K562 (cell line): Measurements from ENCODE around the gene TPI1. TPM values are rescaled to one million over a fixed set of nuclear protein-coding genes. Genes with fewer than 3 reads are reported as not detected.

Source experiments
- CBFA2T2 ChIP-seq: fragments of 450-650 bp; conservative IDR thresholded peaks from 2 replicates; pipeline ENCODE4 v1.6.1; 2017; ENCODE audit warnings: mild to moderate bottlenecking
- E2F6 ChIP-seq, 2 experiments: IDR thresholded peaks; 2 replicates each; pipeline ENCODE4 v1.6.1; 2011; ENCODE audit warnings: borderline replicate concordance in 1 of 2, control low read depth in 1 of 2, low read depth in 1 of 2, low read length in 1 of 2, mild to moderate bottlenecking in 1 of 2, mixed read lengths in 1 of 2, moderate library complexity in 1 of 2; ENCODE audit not compliant: insufficient read depth in 1 of 2, insufficient read length in 1 of 2, poor library complexity in 1 of 2, severe bottlenecking in 1 of 2; ENCODE audit errors: extremely low read depth in 1 of 2
- FOXO4 ChIP-seq: fragments of 450-650 bp; formaldehyde crosslinking; IDR thresholded peaks from 2 replicates; pipeline ENCODE4 v1.4.0; 2020; ENCODE audit warnings: mild to moderate bottlenecking, moderate library complexity
- HDAC2 ChIP-seq: fragments of 450-650 bp; IDR thresholded peaks from 2 replicates; pipeline ENCODE4 v1.6.1; 2016; ENCODE audit warnings: mild to moderate bottlenecking
- HNRNPL ChIP-seq: fragments of 200-400 bp; formaldehyde crosslinking; IDR thresholded peaks from 2 replicates; pipeline ENCODE4 v1.6.1; 2017; ENCODE audit warnings: low read depth, mild to moderate bottlenecking, low read length
- MGA ChIP-seq: fragments of 450-650 bp; IDR thresholded peaks from 2 replicates; pipeline ENCODE4 v1.6.1; 2016; ENCODE audit warnings: mild to moderate bottlenecking, moderate library complexity
- PHF8 ChIP-seq: fragments of 200-600 bp; sonication (generic); IDR thresholded peaks from 2 replicates; pipeline ENCODE4 v1.6.1; 2012; ENCODE audit warnings: mixed run types, mild to moderate bottlenecking, inconsistent platforms, low read length, moderate library complexity, borderline replicate concordance
- RAD51 ChIP-seq: fragments of 450-650 bp; IDR thresholded peaks from 2 replicates; pipeline ENCODE4 v1.7.1; 2016; ENCODE audit warnings: low read depth, mild to moderate bottlenecking, borderline replicate concordance
- SUPT5H ChIP-seq: fragments of 450-650 bp; IDR thresholded peaks from 2 replicates; pipeline ENCODE4 v1.6.1; 2016
- TAF9B ChIP-seq: fragments of 450-650 bp; IDR thresholded peaks from 2 replicates; pipeline ENCODE4 v1.6.1; 2018; ENCODE audit warnings: mild to moderate bottlenecking; ENCODE audit not compliant: partially characterized antibody
- TBP ChIP-seq: optimal IDR thresholded peaks from 2 replicates; pipeline ENCODE3; 2011; ENCODE audit warnings: low read depth, low read length, improper control_type of control experiment
- USF1 ChIP-seq: sonication (generic); formaldehyde crosslinking; IDR thresholded peaks from 2 replicates; pipeline ENCODE4 v1.9.0; 2022; ENCODE audit warnings: mild to moderate bottlenecking, missing genetic modification reagents
- ZC3H4 ChIP-seq: sonication (generic); formaldehyde crosslinking; IDR thresholded peaks from 2 replicates; pipeline ENCODE4 v1.9.0; 2021; ENCODE audit warnings: missing genetic modification reagents, borderline replicate concordance
- polyA plus RNA-seq, 8 experiments: library from polyadenylated mRNA; depleted of rRNA in 4 of 8; stranded (reverse) in 5 of 8; unstranded in 3 of 8; fragments of >200 nt; fragmentation: Nextera tagmentation in 2 of 8; fragmentation: Illumina TruSeq in 1 of 8; extraction: Ambion mirVana in 2 of 8; extraction: Trizol in 1 of 8; gene quantifications; 2 replicates each; pipeline versions ENCODE4 v1.2.1 to v1.2.3, GENCODE V29; 2011 to 2014; ENCODE audit warnings: inconsistent platforms in 1 of 8, missing spikeins in 1 of 8
- total RNA-seq, 7 experiments: library from RNA; depleted of rRNA in 6 of 7; stranded (reverse); fragments of >200 nt in 6 of 7; fragmentation: Illumina TruSeq in 2 of 7; extraction: Trizol in 2 of 7; gene quantifications; 2 replicates each; pipeline versions ENCODE4 v1.2.1 to v1.2.3, GENCODE V29; 2011 to 2021; ENCODE audit warnings: low replicate concordance in 1 of 7

TPI1 gene
- total and polyA plus RNA-seq, 9 of the 15 experiments (the other 6 are each of a cell fraction or from before 2014, with no cell fraction given) = 662 to 4,971 (median 892) TPM

GRCh38 chr12:6827437-6827911 is 39.9 kb upstream of the TPI1 start (continued):
- TF ChIP-seq MGA (peak; percentile 51; the same call in 1 of the 2 replicates), HNRNPL (no peak), E2F6 (IDR thresholded peaks at IDR 0.05; ENCODE audit: borderline replicate concordance in 1 of 2, extremely low read depth in 1 of 2, insufficient read depth in 1 of 2, insufficient read length in 1 of 2, low read depth in 1 of 2, low read length in 1 of 2, poor library complexity in 1 of 2, severe bottlenecking in 1 of 2) (peak in 1 of 2 experiments; percentile 24), SUPT5H (0 out of 2 replicates have a peak, but pooled peaks have one; percentile 32), CBFA2T2 (0 out of 2 replicates have a peak, but pooled peaks have one; percentile 20), ZC3H4 (no peak), RAD51 (peak; percentile 64; the same call in 1 of the 2 replicates), TAF9B (no peak), USF1 (CRISPR knock-in tag) (peak; percentile 78), HDAC2 (0 out of 2 replicates have a peak, but pooled peaks have one; percentile 22), PHF8 (peak; percentile 37; the same call in 1 of the 2 replicates), FOXO4 (CRISPR knock-in tag) (no peak), TBP (peak; percentile 43)
